Sigmoid colon (tissue), 4 donors: Measurements from ENCODE around the gene SOCS1.

ENCODE experiments used
- EP300 ChIP-seq, 4 donors: sonication (generic); formaldehyde crosslinking; IDR thresholded peaks; one replicate each; pipeline ENCODE4 v1.6.1; 2017; ENCODE audit warnings: antibody characterized with exemption in 4 of 4
- POLR2A ChIP-seq, 2 donors: fragments of 450-650 bp; IDR thresholded peaks; one replicate each; pipeline ENCODE4 v1.6.1; 2016; ENCODE audit warnings: antibody characterized with exemption in 2 of 2, mild to moderate bottlenecking in 2 of 2, moderate library complexity in 2 of 2
- TF ChIP-seq, protein P1 (sequence below), 4 experiments: fragments of 450-650 bp in 3 of 4; fragments of 200-600 bp in 1 of 4; IDR thresholded peaks; one replicate each; pipeline ENCODE4 v1.5.1; 2016 to 2019; ENCODE audit warnings: antibody characterized with exemption in 4 of 4, mild to moderate bottlenecking in 3 of 4, moderate library complexity in 2 of 4

GRCh38 chr16:11278681-11279628, 23.0 kb upstream of the SOCS1 start:
- TF ChIP-seq, protein P1, sequence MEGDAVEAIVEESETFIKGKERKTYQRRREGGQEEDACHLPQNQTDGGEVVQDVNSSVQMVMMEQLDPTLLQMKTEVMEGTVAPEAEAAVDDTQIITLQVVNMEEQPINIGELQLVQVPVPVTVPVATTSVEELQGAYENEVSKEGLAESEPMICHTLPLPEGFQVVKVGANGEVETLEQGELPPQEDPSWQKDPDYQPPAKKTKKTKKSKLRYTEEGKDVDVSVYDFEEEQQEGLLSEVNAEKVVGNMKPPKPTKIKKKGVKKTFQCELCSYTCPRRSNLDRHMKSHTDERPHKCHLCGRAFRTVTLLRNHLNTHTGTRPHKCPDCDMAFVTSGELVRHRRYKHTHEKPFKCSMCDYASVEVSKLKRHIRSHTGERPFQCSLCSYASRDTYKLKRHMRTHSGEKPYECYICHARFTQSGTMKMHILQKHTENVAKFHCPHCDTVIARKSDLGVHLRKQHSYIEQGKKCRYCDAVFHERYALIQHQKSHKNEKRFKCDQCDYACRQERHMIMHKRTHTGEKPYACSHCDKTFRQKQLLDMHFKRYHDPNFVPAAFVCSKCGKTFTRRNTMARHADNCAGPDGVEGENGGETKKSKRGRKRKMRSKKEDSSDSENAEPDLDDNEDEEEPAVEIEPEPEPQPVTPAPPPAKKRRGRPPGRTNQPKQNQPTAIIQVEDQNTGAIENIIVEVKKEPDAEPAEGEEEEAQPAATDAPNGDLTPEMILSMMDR (IDR thresholded peaks at IDR 0.05) = no peak
- TF ChIP-seq POLR2A (IDR thresholded peaks at IDR 0.05) (no peak), EP300 (IDR thresholded peaks at IDR 0.05) (no peak)
